Adipocyte (in vitro differentiated cells): Measurements from ENCODE around the gene UMODL1.
A peak's percentile ranks its signal among the peaks of the same experiment; 100 is the strongest.
"Not testable (repeated sequence)": the region's sequence is repeated elsewhere in the genome, so short reads cannot be mapped to it uniquely, and the experiment has no call there.

Experiments used
- DNase-seq: peaks from one replicate; pipeline ENCODE4 v3.0.0-alpha.2; 2015; ENCODE audit warnings: low read depth
- H3K27me3 ChIP-seq: replicated peaks from 2 replicates; pipeline ENCODE4 v1.7.0; 2013; ENCODE audit warnings: mild to moderate bottlenecking, low read length, moderate library complexity; ENCODE audit not compliant: control insufficient read depth, insufficient read depth
- H3K36me3 ChIP-seq: 2 replicates; pipeline ENCODE4 v1.7.0; 2013; ENCODE audit warnings: low read length, mild to moderate bottlenecking, moderate library complexity; ENCODE audit not compliant: control insufficient read depth, insufficient read depth, severe bottlenecking
- H3K4me1 ChIP-seq: 2 replicates; pipeline ENCODE4 v1.7.0; 2013; ENCODE audit warnings: mild to moderate bottlenecking, low read length, moderate library complexity; ENCODE audit not compliant: control insufficient read depth, insufficient read depth
- H3K4me3 ChIP-seq: 2 replicates; pipeline ENCODE4 v1.7.0; 2013; ENCODE audit warnings: mild to moderate bottlenecking, low read length, moderate library complexity
- H3K9ac ChIP-seq: 2 replicates; pipeline ENCODE4 v1.7.0; 2013; ENCODE audit warnings: mild to moderate bottlenecking, low read length, moderate library complexity
- H3K9me3 ChIP-seq: 2 replicates; pipeline ENCODE4 v1.7.0; 2013; ENCODE audit warnings: mild to moderate bottlenecking, low read length, moderate library complexity; ENCODE audit not compliant: control insufficient read depth

The UMODL1 gene

DNA sequence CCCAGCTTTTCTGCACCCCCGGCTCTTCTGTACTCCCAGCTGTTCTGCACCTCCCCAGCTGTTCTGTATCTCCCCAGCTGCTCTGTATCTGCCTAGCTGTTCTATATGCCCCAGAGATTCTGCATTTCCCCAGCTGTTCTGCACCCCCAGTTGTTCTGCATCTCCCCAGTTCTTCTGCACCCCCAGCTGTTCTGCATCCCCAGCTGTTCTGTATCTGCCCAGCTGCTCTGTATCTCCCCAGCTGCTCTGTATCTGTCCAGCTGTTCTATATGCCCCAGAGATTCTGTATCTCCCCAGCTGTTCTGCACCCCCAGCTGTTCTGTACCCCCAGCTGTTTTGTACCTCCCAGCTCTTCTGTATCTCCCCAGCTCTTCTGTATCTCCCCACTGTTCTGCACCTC lies 41.1 kb downstream of the UMODL1 start:
- DNase-seq = no peak
- no peaks in the 10 kb centered on the region for H3K36me3 ChIP-seq
- peaks cover 25% of the 10 kb centered on the region for H3K27me3 ChIP-seq
- no peak overlapping the region for H3K9ac ChIP-seq
- H3K4me3 ChIP-seq = no peak overlapping the region
- H3K4me1 ChIP-seq = peaks cover 20% of the 10 kb centered on the region
- H3K9me3 ChIP-seq = no peaks in the 10 kb centered on the region

DNA sequence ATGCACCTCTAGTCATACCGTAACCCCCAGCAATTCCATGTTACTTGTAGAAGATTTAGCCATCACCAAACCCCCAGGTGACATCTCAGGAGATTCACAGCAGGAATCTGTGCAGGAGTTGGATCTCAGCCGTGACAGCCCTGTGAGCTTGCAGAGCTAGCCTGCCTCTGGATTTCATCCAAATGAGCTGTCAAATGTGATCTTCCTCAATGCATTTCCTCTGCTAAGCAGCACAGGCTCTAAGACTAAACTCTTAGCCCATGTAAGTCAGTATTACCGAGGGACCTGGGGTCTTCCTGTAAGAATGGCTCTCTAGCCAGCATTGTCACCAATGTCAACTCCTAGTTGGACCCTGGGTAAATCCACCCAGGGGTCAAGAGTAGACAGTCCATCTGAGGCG lies 41.7 kb downstream of the UMODL1 start:
- Histone ChIP-seq H3K27me3 (peaks cover 19% of the 10 kb centered on the region), H3K9me3 (no peaks in the 10 kb centered on the region), H3K9ac (no peak overlapping the region), H3K36me3 (no peaks in the 10 kb centered on the region), H3K4me1 (peaks cover 22% of the 10 kb centered on the region), H3K4me3 (no peak overlapping the region)
- DNase-seq = peak; percentile 82

DNA sequence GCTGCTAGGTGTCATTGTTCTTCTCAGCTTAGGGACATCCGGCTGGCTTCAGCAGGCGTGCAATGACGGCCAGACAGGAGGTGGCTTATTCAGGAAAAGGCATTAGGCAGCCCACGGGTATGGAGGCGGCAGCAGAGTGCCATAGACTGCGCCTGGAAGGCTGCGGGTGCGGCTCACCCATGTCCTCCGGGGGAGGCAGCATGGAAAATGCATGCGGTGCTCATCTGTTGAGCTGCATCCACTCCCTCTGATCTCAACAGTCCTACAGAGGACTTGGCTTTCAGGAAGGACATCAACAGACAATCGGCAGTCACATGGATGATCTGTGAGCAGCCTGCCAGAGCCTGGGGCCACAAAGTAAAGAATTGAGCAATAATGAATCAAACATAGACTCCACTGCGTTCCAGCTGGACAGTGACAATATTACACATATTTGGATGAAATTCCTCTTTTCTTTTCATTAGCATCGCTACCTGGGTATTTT lies 42.9 kb downstream of the UMODL1 start:
- H3K4me1 ChIP-seq = peaks cover 22% of the 10 kb centered on the region
- peak; percentile 64 for DNase-seq
- no peaks in the 10 kb centered on the region for H3K36me3 ChIP-seq
- peak overlapping the region; percentile 10 for H3K9ac ChIP-seq
- peaks cover 24% of the 10 kb centered on the region for H3K27me3 ChIP-seq
- H3K9me3 ChIP-seq = no peaks in the 10 kb centered on the region
- H3K4me3 ChIP-seq = no peak overlapping the region

DNA sequence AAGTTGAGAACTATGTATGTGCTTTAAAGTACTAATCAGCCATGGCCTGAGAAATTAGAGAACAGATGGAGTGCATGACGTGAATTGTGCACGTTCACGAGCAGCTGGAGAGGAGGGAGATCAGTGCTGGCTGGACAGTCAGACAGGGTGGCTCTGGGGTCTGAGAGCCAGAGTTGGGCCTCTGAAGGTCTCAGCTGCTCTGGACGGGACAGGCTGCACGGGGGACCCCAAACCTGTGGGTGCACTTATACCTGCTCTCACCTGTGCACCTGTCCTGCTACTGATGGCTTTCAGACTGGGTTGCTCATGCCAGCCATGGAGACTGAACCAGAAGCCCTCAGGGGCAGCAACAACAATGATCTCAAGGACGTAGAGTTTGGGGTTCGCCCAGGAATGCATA lies 43.5 kb downstream of the UMODL1 start:
- H3K27me3 ChIP-seq = peaks cover 31% of the 10 kb centered on the region
- H3K9ac ChIP-seq = no peak overlapping the region
- H3K36me3 ChIP-seq = no peaks in the 10 kb centered on the region
- no peaks in the 10 kb centered on the region for H3K9me3 ChIP-seq
- no peak for DNase-seq
- H3K4me3 ChIP-seq = no peak overlapping the region
- H3K4me1 ChIP-seq = peaks cover 22% of the 10 kb centered on the region

DNA sequence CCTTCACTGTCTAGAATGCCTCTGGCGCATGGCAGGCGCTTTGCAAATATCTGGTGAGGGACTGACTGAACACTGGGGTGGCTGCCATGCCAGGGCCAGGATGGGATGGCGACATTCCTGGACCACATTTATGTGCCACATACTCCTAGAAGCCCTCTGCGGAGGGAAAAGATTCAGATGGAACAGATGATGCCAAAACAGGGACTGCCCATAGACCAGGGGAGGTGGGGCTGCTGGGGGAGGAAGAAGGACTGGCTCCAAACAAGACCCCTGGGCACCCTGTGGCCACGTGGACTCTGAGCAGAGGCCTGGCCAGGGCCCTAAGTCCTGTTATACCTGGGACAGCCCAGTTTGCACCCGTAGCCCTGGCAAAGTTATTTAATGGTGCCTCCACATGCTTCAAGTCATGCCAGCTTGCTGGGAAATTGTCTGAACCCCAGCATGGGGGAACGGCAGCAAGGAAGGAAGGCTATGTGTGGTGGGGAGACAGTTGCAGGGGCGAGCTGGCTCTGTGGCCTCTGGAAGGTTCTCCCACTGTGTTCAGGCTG lies 44.1 kb downstream of the UMODL1 start:
- no peak for DNase-seq
- Histone ChIP-seq H3K36me3 (no peaks in the 10 kb centered on the region), H3K4me3 (no peak overlapping the region)

DNA sequence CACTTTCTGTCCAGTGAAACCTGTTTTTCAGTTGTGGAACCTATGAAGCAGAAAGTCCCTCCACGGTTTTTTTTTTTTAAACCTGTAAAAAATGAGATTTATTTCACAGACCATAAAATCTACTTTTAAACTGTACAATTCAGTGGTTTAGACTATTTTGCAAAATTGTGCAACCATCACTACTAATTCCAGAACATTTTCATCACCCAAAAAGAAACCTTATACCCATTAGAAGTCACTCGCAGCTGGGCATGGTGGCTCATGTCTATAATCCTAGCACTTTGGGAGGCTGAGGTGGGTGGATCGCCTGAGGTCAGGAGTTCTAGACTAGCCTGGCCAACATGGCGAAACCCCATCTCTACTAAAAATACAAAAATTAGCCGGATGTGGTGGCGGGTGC lies 45.4 kb downstream of the UMODL1 start:
- not testable (repeated sequence) for H3K36me3 ChIP-seq, H3K4me3 ChIP-seq, H3K9me3 ChIP-seq, H3K9ac ChIP-seq
- peak; percentile 51 for DNase-seq
- H3K27me3 ChIP-seq = peaks cover 42% of the 10 kb centered on the region
- H3K4me1 ChIP-seq = peaks cover 22% of the 10 kb centered on the region

More for the DNA sequence above, 44.1 kb downstream of the UMODL1 start:
- Histone ChIP-seq H3K4me1 (peaks cover 22% of the 10 kb centered on the region), H3K27me3 (peaks cover 35% of the 10 kb centered on the region), H3K9ac (no peak overlapping the region), H3K9me3 (no peaks in the 10 kb centered on the region)

DNA sequence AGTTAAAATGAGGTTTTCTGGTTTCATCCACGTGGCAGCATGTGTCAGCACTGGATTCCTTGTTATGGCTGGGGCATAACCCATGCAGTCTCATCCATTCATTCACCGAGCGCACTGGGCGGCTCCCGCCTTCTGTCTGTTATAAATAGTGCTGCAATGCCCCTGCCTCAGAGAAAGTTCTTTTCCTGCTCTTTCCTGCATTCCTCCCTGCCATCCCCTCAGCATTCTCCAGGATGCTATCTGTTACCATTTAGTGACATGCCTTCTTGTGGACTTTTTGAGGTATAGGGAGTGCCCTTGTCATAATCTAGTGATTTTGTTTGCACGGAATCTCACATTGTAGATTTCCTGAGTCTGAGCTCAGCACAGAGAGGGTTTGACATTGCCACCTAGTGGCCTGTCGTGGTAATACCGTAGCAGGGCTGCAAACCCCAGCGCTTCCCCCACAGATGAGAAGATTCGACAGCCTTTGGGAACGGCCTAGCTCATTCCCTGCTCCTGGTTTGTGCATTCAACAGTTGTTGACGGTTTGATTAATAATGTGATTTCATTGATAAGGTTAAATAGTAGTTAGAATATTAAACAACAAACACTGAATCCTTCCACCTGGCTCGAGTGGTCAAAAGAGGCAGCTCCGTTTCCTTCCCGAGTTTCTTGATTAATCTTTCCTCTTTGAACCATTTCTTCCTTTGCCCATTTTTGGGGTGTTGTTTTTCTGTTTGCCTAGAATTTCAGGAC lies 46.3 kb downstream of the UMODL1 start:
- H3K9me3 ChIP-seq = no peaks in the 10 kb centered on the region
- peaks cover 22% of the 10 kb centered on the region for H3K4me1 ChIP-seq
- peak; percentile 90 for DNase-seq
- peak overlapping the region; percentile 57 for H3K4me3 ChIP-seq
- no peaks in the 10 kb centered on the region for H3K36me3 ChIP-seq
- H3K27me3 ChIP-seq = peaks cover 42% of the 10 kb centered on the region
- peak overlapping the region; percentile 69 for H3K9ac ChIP-seq

DNA sequence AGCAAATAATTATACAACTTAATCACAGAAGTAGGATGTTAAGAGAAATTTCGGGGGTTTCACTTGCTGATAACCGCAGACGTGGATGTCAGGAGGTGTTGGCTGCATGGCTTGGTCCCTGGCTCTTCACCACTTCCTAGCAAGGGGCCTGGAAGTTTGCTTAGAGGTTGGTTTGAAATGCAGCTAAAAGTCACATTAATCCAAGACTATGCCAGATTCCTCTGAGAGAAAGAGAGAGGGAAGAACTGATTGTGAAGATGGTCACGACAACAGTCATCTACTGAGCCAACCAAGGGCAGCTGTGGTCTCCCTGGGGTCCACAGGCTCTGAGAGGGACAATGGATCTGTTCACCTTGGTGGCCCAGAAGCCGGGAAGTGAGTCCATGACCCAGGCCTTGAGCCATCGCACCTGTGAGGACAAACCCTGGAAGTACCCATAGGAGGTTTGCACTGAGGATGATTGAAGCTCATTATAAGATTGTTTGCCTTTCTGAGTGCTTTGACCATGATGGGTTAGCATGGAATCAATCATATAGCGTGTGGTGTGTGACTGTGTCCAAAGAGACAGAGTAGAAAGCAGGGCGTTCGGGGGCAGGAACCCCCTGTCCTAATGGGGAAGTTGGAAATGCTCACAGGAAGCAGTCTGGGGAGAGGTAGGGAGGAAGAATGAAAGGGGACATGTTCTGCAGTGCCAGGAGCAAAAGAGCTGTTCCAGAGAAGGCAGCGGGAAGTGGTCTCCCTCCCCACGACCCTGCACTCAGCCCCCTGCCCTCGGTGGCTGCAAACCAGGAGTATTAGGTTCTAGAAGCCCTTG lies 47.1 kb downstream of the UMODL1 start:
- Histone ChIP-seq H3K9me3 (no peaks in the 10 kb centered on the region), H3K4me1 (peaks cover 22% of the 10 kb centered on the region), H3K27me3 (peaks cover 44% of the 10 kb centered on the region), H3K9ac (no peak overlapping the region), H3K4me3 (no peak overlapping the region), H3K36me3 (no peaks in the 10 kb centered on the region)
- DNase-seq = no peak

DNA sequence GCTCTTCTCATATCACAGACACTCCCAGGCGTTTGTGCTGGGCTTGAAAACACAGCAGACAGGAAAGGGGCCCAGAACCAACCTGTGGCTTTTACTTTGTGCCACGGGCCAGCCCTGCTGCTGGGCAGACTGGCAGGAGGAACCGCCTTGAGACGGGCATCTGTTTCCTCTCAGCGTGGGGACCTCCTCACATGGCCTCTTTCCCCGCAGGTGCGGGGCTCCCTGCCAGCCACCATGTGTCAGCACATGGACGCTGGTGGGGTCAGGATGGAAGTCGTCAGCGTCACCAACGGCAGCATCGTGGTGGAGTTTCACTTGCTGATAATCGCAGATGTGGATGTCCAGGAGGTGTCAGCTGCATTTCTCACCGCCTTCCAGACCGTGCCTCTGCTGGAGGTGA lies 47.8 kb downstream of the UMODL1 start:
- Histone ChIP-seq H3K9me3 (no peaks in the 10 kb centered on the region), H3K27me3 (peaks cover 51% of the 10 kb centered on the region), H3K9ac (no peak overlapping the region), H3K36me3 (no peaks in the 10 kb centered on the region), H3K4me3 (no peak overlapping the region), H3K4me1 (peaks cover 18% of the 10 kb centered on the region)
- no peak for DNase-seq

DNA sequence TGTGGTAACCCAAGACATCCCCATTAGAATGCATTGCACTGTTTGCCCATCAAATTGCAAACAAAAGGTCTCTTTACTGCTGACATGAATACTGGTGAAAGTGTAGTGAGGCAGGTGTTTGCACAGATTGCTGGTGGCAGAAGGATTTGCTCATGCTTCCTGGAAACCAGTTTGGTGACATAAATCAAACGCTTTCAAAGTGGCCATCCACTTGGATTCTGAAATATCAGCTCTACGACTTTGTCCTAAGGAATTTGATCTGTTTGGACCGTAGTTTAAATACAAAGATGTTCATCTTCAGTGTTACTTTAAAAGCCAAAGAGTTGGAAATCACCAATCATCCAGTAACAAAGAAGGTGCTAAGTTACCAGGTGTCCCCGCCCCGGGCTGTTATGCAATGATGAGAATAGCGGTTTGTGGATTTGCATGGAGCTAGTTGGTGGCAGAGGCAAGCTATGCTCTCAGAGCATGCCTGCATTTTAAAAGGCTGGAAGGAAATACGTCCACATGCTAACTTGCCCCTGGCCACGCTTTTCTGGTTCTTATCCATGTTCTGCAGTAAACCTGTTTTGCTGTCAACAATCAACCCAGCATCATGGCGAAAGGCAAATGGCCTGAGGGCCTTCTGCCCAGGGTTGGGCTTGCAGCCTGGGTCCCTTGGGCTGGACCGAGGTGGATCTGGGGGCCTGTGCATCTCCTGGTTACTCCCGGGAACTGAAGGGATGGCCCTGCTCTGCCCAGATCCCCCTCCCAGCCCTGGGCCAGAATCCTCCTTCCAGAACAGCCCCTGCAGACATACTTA lies 49.2 kb downstream of the UMODL1 start:
- Histone ChIP-seq H3K4me1 (peaks cover 17% of the 10 kb centered on the region), H3K4me3 (no peak overlapping the region), H3K9ac (no peak overlapping the region), H3K27me3 (peaks cover 60% of the 10 kb centered on the region), H3K36me3 (no peaks in the 10 kb centered on the region), H3K9me3 (no peaks in the 10 kb centered on the region)
- no peak for DNase-seq
